Esophagus squamous epithelium (tissue), 5 donors: ENCODE measurements around the gene HNF1A. TPM values are rescaled to one million over a fixed set of nuclear protein-coding genes. Genes with fewer than 3 reads are reported as not detected.
A peak's percentile ranks its signal among the peaks of the same experiment; 100 is the strongest.

Experiments
- DNase-seq: peaks from one replicate; lab custom pipeline; 2025; lab: John Stamatoyannopoulos, UW
- H3K27ac ChIP-seq, 4 donors: fragments of 200-600 bp; sonication (generic); one replicate each; pipeline ENCODE4 v1.5.1; 2016 to 2019; ENCODE audit warnings: mild to moderate bottlenecking in 1 of 4
- H3K27me3 ChIP-seq, 4 donors: fragments of 200-600 bp; sonication (generic); 1 replicate in 3 of 4; 2 replicates in 1 of 4; pipeline versions ENCODE4 v1.5.1 to v1.6.0; 2017 to 2021; ENCODE audit warnings: antibody characterized with exemption in 1 of 4
- H3K36me3 ChIP-seq, 3 donors: fragments of 200-600 bp; sonication (generic); one replicate each; pipeline ENCODE4 v1.5.1; 2016 to 2019
- H3K4me1 ChIP-seq, 3 donors: fragments of 200-600 bp; sonication (generic); one replicate each; pipeline ENCODE4 v1.5.1; 2017 to 2019
- H3K4me3 ChIP-seq, 4 donors: fragments of 200-600 bp; sonication (generic); 1 replicate in 3 of 4; 2 replicates in 1 of 4; pipeline ENCODE4 v1.5.1; 2016 to 2019; ENCODE audit warnings: mild to moderate bottlenecking in 2 of 4, moderate library complexity in 1 of 4
- H3K9me3 ChIP-seq, 3 donors: fragments of 200-600 bp; sonication (generic); one replicate each; pipeline ENCODE4 v1.5.1; 2016 to 2019
- POLR2A ChIP-seq, 4 donors: fragments of 450-650 bp; IDR thresholded peaks; one replicate each; pipeline ENCODE4 v1.6.1; 2017; ENCODE audit warnings: antibody characterized with exemption in 4 of 4, mild to moderate bottlenecking in 4 of 4, moderate library complexity in 3 of 4
- WGBS, 2 donors: methylation state at CpG; one replicate each; pipeline ENCODE4 v1.1.5; 2018; 5-methylcytosine and 5-hydroxymethylcytosine counted together
- intact Hi-C: fragments of 100-400 bp; cut with DNase I; formaldehyde crosslinking; loops from one replicate; pipeline ENCODE4 v1.15.0; 2022
- total RNA-seq, 4 donors: library from RNA; depleted of rRNA; stranded (reverse); fragments of >200 nt; gene quantifications; one replicate each; pipeline ENCODE4 v1.1.0, GENCODE V29; 2016
- TF ChIP-seq, protein P1 (sequence below), 6 experiments: fragments of 450-650 bp in 4 of 6; fragments of 200-600 bp in 2 of 6; sonication (generic) in 2 of 6; IDR thresholded peaks; one replicate each; pipeline ENCODE4 v1.5.1; 2016 to 2019; ENCODE audit warnings: antibody characterized with exemption in 6 of 6, mild to moderate bottlenecking in 4 of 6, moderate library complexity in 4 of 6
- donor health status: DM: yes; HTN: yes; CAD: no.

Gene HNF1A
- total RNA-seq, 4 donors from 2014 or later = not detected

DNA sequence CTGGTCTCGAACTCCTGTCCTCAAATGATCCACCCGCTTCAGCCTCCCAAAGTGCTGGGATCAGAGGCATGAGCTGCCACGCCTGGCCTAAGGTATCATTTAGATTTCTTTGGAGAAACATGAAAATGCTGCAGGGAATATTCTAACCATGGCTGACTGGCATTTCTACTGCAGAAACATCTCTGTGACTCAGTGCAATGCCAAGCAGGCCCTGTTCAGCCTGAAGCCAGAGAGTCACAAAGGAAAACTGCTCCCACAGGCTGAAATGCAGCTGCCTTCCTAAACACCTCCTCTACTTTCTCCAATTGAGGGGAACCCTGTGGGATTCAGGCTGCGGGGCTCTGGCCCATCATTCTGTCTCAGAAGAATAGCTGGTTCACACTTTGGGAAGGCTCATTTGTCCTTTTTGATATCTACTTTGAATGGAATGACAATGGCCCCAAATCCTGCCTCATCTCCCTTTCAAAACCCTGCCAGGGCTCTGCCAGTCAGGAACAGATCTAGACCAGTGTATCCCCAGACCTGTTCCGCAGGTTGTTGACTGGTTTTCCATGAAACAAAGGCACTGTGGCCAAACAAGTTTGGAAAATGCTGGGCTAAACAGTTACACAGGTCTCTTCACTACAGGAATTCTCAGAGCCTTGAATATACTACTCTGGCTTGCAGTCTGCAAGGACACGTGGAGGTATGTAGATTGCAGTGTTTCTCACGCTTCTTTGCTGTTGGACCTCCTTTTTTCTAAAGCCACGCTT is 30.2 kb downstream of the HNF1A start:
- intact Hi-C loops = loop anchor here (10.0 kb wide), 1 partner anchor 86 kb away; no protein-coding TSS in a partner anchor
- H3K36me3 ChIP-seq = peaks cover 0 to 93% (median 35%) of the 10 kb centered on the region in 3 donors
- no peak for DNase-seq
- no peaks in the 10 kb centered on the region for H3K27me3 ChIP-seq
- TF ChIP-seq POLR2A (IDR thresholded peaks at IDR 0.05) = no peak
- TF ChIP-seq, protein P1, sequence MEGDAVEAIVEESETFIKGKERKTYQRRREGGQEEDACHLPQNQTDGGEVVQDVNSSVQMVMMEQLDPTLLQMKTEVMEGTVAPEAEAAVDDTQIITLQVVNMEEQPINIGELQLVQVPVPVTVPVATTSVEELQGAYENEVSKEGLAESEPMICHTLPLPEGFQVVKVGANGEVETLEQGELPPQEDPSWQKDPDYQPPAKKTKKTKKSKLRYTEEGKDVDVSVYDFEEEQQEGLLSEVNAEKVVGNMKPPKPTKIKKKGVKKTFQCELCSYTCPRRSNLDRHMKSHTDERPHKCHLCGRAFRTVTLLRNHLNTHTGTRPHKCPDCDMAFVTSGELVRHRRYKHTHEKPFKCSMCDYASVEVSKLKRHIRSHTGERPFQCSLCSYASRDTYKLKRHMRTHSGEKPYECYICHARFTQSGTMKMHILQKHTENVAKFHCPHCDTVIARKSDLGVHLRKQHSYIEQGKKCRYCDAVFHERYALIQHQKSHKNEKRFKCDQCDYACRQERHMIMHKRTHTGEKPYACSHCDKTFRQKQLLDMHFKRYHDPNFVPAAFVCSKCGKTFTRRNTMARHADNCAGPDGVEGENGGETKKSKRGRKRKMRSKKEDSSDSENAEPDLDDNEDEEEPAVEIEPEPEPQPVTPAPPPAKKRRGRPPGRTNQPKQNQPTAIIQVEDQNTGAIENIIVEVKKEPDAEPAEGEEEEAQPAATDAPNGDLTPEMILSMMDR (IDR thresholded peaks at IDR 0.05) = no peak
- peaks cover 5 to 21% (median 7%) of the 10 kb centered on the region in 3 donors for H3K4me1 ChIP-seq
- 88 to 91% methylated on average over 8 of the region's 8 CpGs for WGBS, 2 donors
- no peaks in the 10 kb centered on the region for H3K9me3 ChIP-seq
- peak overlapping the region in 1 of 4 donors; percentile 55 for H3K27ac ChIP-seq
- no peak overlapping the region for H3K4me3 ChIP-seq

DNA sequence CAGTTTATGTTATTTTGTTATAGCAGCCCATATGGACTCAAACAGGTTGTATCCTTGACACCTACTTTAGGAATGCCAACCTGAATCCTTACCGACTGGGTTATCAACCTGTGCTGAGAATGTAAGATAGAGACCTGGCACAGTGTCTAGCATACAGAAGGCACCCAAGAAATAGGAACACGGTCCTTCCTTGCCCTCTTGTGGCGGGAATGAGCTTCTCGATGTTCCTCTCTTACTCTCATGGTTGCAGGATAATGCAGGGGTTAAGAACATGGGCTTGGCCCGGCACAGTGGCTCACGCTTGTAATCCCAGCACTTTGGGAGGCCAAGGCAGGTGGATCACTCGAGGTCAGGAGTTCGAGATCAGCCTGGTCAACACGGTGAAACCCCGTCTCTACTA is 31.4 kb downstream of the HNF1A start:
- Histone ChIP-seq H3K27ac (no peak overlapping the region), H3K9me3 (no peaks in the 10 kb centered on the region), H3K27me3 (no peaks in the 10 kb centered on the region), H3K4me3 (no peak overlapping the region), H3K36me3 (peaks cover 0 to 84% (median 22%) of the 10 kb centered on the region in 3 donors), H3K4me1 (peaks cover 5 to 22% (median 7%) of the 10 kb centered on the region in 3 donors)
- TF ChIP-seq, protein P1 (IDR thresholded peaks at IDR 0.05) = peak in 5 of 6 experiments; percentile 27 to 77 (median 66)
- no peak for TF ChIP-seq POLR2A (IDR thresholded peaks at IDR 0.05)
- DNase-seq = no peak
- 42 to 60% methylated on average over 6 to 10 of the region's 10 CpGs for WGBS, 2 donors
- intact Hi-C loops = loop anchor here (10.0 kb wide), 1 partner anchor 85 kb away; no protein-coding TSS in a partner anchor

DNA sequence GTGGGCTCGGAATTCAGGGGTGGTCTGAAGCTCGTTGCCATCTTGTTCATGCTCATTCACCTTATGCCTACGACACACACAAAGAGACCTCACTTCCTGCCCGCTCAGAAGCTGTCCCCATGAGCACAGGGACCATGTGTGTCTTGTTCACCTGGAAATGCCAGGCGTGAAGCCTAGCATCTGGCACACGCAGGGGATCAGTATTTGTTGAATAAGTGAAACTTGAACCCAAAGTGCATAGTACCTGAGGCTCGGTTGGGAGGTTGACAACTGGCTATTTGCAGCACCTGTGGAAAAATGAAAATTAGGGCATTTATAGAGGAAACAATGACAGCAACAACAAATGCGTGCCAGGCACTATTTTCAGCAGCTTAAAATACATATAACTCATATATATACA is 32.5 kb downstream of the HNF1A start:
- 88 to 94% methylated on average over 7 to 8 of the region's 8 CpGs for WGBS, 2 donors
- Histone ChIP-seq H3K27me3 (no peaks in the 10 kb centered on the region), H3K9me3 (no peaks in the 10 kb centered on the region), H3K4me3 (no peak overlapping the region), H3K27ac (no peak overlapping the region), H3K4me1 (peaks cover 12 to 33% (median 16%) of the 10 kb centered on the region in 3 donors), H3K36me3 (peaks cover 0 to 74% (median 15%) of the 10 kb centered on the region in 3 donors)
- intact Hi-C loops = no loop called here
- TF ChIP-seq, protein P1 (IDR thresholded peaks at IDR 0.05) = no peak
- no peak for TF ChIP-seq POLR2A (IDR thresholded peaks at IDR 0.05)
- DNase-seq = no peak

DNA sequence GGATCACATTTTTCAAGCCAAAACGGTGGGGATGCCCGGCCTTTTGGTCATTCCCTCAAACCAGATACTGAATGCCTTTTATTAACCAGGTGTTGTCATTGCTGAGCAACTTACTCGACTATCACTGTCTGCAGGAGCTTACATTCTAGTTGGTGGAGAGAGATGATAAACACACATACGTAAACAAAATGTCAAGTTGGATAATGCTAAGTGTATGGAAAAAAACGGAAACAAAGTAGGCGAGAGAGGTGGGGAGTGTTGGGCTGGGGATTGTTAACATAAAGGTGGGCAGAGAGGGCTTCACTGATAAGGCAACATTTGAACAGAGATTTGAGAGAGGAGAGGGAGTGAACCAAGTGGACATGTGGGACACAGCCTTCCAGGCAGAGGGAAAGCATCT is 33.5 kb downstream of the HNF1A start:
- WGBS, 2 donors = 78 to 88% methylated on average over 6 of the region's 6 CpGs
- H3K27me3 ChIP-seq = no peaks in the 10 kb centered on the region
- H3K4me1 ChIP-seq = peaks cover 12 to 35% (median 19%) of the 10 kb centered on the region in 3 donors
- TF ChIP-seq, protein P1 (IDR thresholded peaks at IDR 0.05) = no peak
- TF ChIP-seq POLR2A (IDR thresholded peaks at IDR 0.05) = no peak
- H3K36me3 ChIP-seq = peaks cover 0 to 64% (median 13%) of the 10 kb centered on the region in 3 donors
- no peaks in the 10 kb centered on the region for H3K9me3 ChIP-seq
- H3K27ac ChIP-seq = no peak overlapping the region
- no peak for DNase-seq
- intact Hi-C loops = no loop called here
- no peak overlapping the region for H3K4me3 ChIP-seq

DNA sequence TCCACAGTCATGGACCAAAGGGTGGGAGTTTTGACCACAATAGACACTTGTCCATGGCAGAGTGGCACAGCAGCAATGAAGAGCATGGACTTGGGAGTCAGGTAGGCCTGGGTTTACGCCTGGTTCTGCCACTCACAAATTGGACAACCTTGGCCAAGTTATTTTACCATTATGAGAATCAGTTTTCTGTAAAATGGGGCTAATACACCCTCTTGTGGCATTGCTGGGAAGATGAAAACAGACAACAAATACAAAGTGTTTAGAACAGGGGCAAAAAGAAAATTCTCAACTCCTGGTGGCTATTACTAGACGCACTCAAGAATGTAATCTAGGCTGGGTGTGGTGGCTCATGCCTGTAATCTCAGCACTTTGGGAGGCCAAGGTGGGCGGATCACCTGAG is 35.4 kb downstream of the HNF1A start:
- no peak for DNase-seq
- no peaks in the 10 kb centered on the region for H3K9me3 ChIP-seq
- intact Hi-C loops = no loop called here
- peaks cover 0 to 47% (median 13%) of the 10 kb centered on the region in 3 donors for H3K36me3 ChIP-seq
- no peak overlapping the region for H3K27ac ChIP-seq
- H3K4me3 ChIP-seq = no peak overlapping the region
- TF ChIP-seq POLR2A (IDR thresholded peaks at IDR 0.05) = no peak
- TF ChIP-seq, protein P1 (IDR thresholded peaks at IDR 0.05) = peak in 1 of 6 experiments; percentile 13
- H3K27me3 ChIP-seq = no peaks in the 10 kb centered on the region
- WGBS, 2 donors = 81 to 84% methylated on average over 3 of the region's 3 CpGs
- H3K4me1 ChIP-seq = peaks cover 12 to 24% (median 19%) of the 10 kb centered on the region in 3 donors
